Measurements from ENCODE around the gene LTO1.

DNA sequence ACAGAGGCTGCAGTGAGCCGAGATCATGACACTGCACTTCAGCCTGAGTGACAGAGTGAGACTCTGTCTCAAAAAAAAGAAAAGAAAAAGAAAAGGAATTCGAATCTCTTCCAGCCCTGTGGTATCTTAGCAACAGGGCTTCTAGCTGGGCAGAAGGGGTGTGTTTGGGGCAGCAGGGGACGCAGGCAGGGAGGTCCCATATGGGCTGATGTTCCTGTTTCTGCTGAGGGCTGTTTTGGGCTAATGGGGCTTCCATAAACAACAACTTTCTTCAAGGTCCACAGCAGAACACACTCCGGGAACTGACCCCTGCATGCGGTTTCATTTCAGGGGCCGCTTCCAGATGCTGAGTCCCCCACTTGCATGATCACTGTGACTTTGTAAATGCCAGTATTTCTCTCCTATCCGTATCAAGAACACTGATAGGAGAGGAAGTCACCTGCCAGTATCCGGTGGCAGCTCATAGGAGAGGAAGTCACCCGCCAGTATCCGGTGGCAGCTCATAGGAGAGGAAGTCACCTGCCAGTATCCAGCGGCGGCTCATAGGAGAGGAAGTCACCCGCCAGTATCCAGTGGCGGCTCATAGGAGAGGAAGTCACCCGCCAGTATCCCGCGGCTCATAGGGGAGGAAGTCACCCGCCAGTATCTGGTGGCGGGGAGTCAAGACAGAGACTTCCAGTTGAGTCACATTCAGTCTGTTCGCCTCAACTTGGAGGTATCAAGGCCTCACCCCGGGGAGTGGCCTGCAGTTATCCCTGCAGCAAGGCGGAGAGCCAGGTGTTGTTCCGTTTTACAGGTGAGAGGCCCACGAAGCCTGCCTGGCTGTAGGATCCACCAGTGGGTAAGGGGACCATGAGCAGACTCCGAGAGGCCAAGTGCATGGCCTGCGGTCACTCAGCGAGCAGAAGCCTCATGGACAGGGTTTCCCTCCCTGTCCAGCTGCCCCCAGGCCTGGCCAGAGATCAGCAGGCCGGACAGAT lies 37.0 kb upstream of the LTO1 start:
- TF ChIP-seq POLR2A (IDR thresholded peaks at IDR 0.05; ENCODE audit: low read length): no peak
- TF ChIP-seq GATA1 (IDR thresholded peaks at IDR 0.05; ENCODE audit: low read depth, low read length): no peak

Measured in erythroblast (primary cell).